Astrocyte (in vitro differentiated cells and primary cell): Measurements from ENCODE around the gene DDC.

Experiments used
- CTCF ChIP-seq: IDR thresholded peaks from 2 replicates; pipeline ENCODE4 v1.5.1; 2011; ENCODE audit warnings: low read depth, mild to moderate bottlenecking, inconsistent platforms, low read length, moderate library complexity; ENCODE audit not compliant: insufficient read depth
- EZH2 ChIP-seq: IDR thresholded peaks from 2 replicates; pipeline ENCODE4 v1.6.1; 2012; ENCODE audit warnings: mild to moderate bottlenecking, low read length, inconsistent platforms; ENCODE audit not compliant: insufficient read depth

- TF ChIP-seq CTCF (no peak), EZH2 (no peak)
These were observed 11.2 kb downstream of the DDC start for GRCh38 chr7:50553973-50554372.
